K562 (cell line): ENCODE data around the gene SPAG16. TPM values are rescaled to one million over a fixed set of nuclear protein-coding genes. Genes with fewer than 3 reads are reported as not detected.

Source experiments
- ATAC-seq: fragments of 200-7000 bp; cut with Tn5 transposase; 3 replicates; pipeline ENCODE4 v1.9.1; 2020; ENCODE audit warnings: moderate library complexity
- BruUV-seq: library from RNA; stranded (reverse); fragments of 400-500 nt; replicated peaks from 2 replicates; lab custom pipeline; 2021; lab: Mats Ljungman, UMichigan
- CTCF ChIA-PET: fragments of 300-600 bp; formaldehyde crosslinking; extraction: SDS; loops from one replicate; lab custom pipeline; 2021; ENCODE audit warnings: low intra/inter-chr PET ratio; lab: Yijun Ruan, JAX
- POLR2A ChIA-PET: fragments of 300-600, 350-650 bp; sonication (Branson Sonifier 250); formaldehyde crosslinking; extraction: SDS; loops from one replicate; lab custom pipeline; 2021; ENCODE audit warnings: antibody characterized with exemption, inconsistent platforms; lab: Yijun Ruan, JAX
- DNase-seq, 4 experiments: peaks; one replicate each; pipeline versions ENCODE4 v3.0.0 to v3.0.0-alpha.2; 2011 to 2018; ENCODE audit warnings: low spot score in 3 of 4, mixed read lengths in 3 of 4; ENCODE audit errors: extremely low read depth in 1 of 4
- FAIRE-seq: peaks from 2 replicates; lab custom pipeline; 2011; peaks lifted over from hg19 to GRCh38; lab: Jason Lieb, UNC
- H2AFZ ChIP-seq: 2 replicates; pipeline ENCODE4 v1.6.0; 2011; ENCODE audit warnings: low read depth, low read length, control low read depth, inconsistent platforms
- H3K27ac ChIP-seq: fragments of 200-600 bp; 3 replicates; pipeline ENCODE4 v1.8.0; 2011; ENCODE audit warnings: low read depth, mild to moderate bottlenecking, control low read depth, inconsistent platforms, low read length, moderate library complexity, mixed read lengths; ENCODE audit errors: extremely low read depth
- H3K27me3 ChIP-seq, 2 experiments: fragments of 300-600 bp in 1 of 2; 2 replicates in 1 of 2; 3 replicates in 1 of 2; pipeline versions ENCODE4 v1.6.0 to v1.8.0; 2011; ENCODE audit warnings: inconsistent platforms in 2 of 2, low read length in 2 of 2, mild to moderate bottlenecking in 1 of 2, mixed read lengths in 1 of 2, moderate library complexity in 1 of 2; ENCODE audit not compliant: control insufficient read depth in 2 of 2, insufficient read depth in 2 of 2
- H3K36me3 ChIP-seq: fragments of 300-600 bp; 3 replicates; pipeline ENCODE4 v1.8.0; 2011; ENCODE audit warnings: mild to moderate bottlenecking, low read length, inconsistent platforms; ENCODE audit not compliant: control insufficient read depth, insufficient read depth
- H3K4me1 ChIP-seq, 2 experiments: fragments of 200-600 bp in 1 of 2; replicated peaks in 1 of 2; 2 replicates in 1 of 2; 3 replicates in 1 of 2; pipeline versions ENCODE4 v1.5.1 to v1.8.0; 2011; ENCODE audit warnings: inconsistent platforms in 2 of 2, low read length in 2 of 2, mild to moderate bottlenecking in 1 of 2, mixed read lengths in 1 of 2, moderate library complexity in 1 of 2; ENCODE audit not compliant: control insufficient read depth in 2 of 2, insufficient read depth in 2 of 2
- H3K4me2 ChIP-seq: 2 replicates; pipeline ENCODE4 v1.6.1; 2011; ENCODE audit warnings: low read length, control low read depth, inconsistent platforms, mixed read lengths; ENCODE audit not compliant: insufficient read depth
- H3K4me3 ChIP-seq: fragments of 200-600 bp; sonication (generic), shearing (Covaris generic); 2 replicates; pipeline ENCODE4 v1.5.1; 2016; ENCODE audit warnings: control low read depth, inconsistent platforms
- H3K79me2 ChIP-seq: fragments of 200-600 bp; 3 replicates; pipeline ENCODE4 v1.8.0; 2011; ENCODE audit warnings: low read length, inconsistent platforms; ENCODE audit not compliant: control insufficient read depth, insufficient read depth
- H3K9ac ChIP-seq, 2 experiments: 2 replicates each; pipeline versions ENCODE4 v1.6.0 to v1.6.1; 2011; ENCODE audit warnings: low read depth in 2 of 2, low read length in 2 of 2, control low read depth in 1 of 2, inconsistent platforms in 1 of 2, mild to moderate bottlenecking in 1 of 2, mixed read lengths in 1 of 2; ENCODE audit not compliant: insufficient read depth in 1 of 2
- H3K9me1 ChIP-seq: one replicate; pipeline ENCODE4 v1.6.0; 2011; ENCODE audit warnings: inconsistent platforms, mild to moderate bottlenecking, low read length, moderate library complexity; ENCODE audit not compliant: control insufficient read depth, insufficient read depth
- H3K9me3 ChIP-seq: replicated peaks from 2 replicates; pipeline ENCODE4 v1.5.1; 2011; ENCODE audit warnings: low read depth, low read length, inconsistent platforms; ENCODE audit not compliant: control insufficient read depth, insufficient read depth
- H4K20me1 ChIP-seq: replicated peaks from 2 replicates; pipeline ENCODE4 v1.6.1; 2011; ENCODE audit warnings: low read length, inconsistent platforms, mixed read lengths; ENCODE audit not compliant: control insufficient read depth, insufficient read depth
- ATF7 ChIP-seq: fragments of 450-650 bp; IDR thresholded peaks from 2 replicates; pipeline ENCODE4 v1.7.1; 2014; ENCODE audit warnings: mild to moderate bottlenecking, moderate library complexity
- CTCF ChIP-seq, 3 experiments: IDR thresholded peaks in 2 of 3; conservative IDR thresholded peaks in 1 of 3; 2 replicates each; pipeline ENCODE4 v1.5.1; 2011 to 2012; ENCODE audit warnings: low read length in 3 of 3, mild to moderate bottlenecking in 3 of 3, control low read depth in 2 of 3, improper control_type of control experiment in 1 of 3, inconsistent platforms in 1 of 3, low read depth in 1 of 3, mixed read lengths in 1 of 3, moderate library complexity in 1 of 3; ENCODE audit not compliant: insufficient read depth in 2 of 3
- MAFF ChIP-seq: IDR thresholded peaks from 2 replicates; pipeline ENCODE4 v1.6.1; 2012; ENCODE audit warnings: low read length, improper control_type of control experiment
- MAFK ChIP-seq: IDR thresholded peaks from 2 replicates; pipeline ENCODE4 v1.6.1; 2011; ENCODE audit warnings: low read length, improper control_type of control experiment
- NCOA4 ChIP-seq: fragments of 450-650 bp; IDR thresholded peaks from 2 replicates; pipeline ENCODE4 v1.6.1; 2018; ENCODE audit warnings: mild to moderate bottlenecking; ENCODE audit not compliant: partially characterized antibody
- NFATC3 ChIP-seq: fragments of 450-650 bp; IDR thresholded peaks from 2 replicates; pipeline ENCODE4 v1.6.1; 2017; ENCODE audit warnings: mild to moderate bottlenecking
- RCOR1 ChIP-seq, 2 experiments: IDR thresholded peaks; 2 replicates each; pipeline ENCODE4 v1.6.1; 2012; ENCODE audit warnings: low read depth in 2 of 2, low read length in 2 of 2, borderline replicate concordance in 1 of 2, improper control_type of control experiment in 1 of 2
- ZBTB43 ChIP-seq: sonication (generic); formaldehyde crosslinking; IDR thresholded peaks from 2 replicates; pipeline ENCODE4 v1.8.0; 2023; ENCODE audit warnings: mild to moderate bottlenecking, missing genetic modification reagents
- WGBS: fragments of 100-300 bp; shearing (Covaris generic); methylation state at CpG from one replicate; pipeline ENCODE4 v1.1.6; 2016; ENCODE audit warnings: low coverage, mixed read lengths; ENCODE audit not compliant: insufficient coverage; ENCODE audit errors: missing lambda C conversion rate; 5-methylcytosine and 5-hydroxymethylcytosine counted together
- in situ Hi-C: fragments of 300-500 bp; cut with MboI; formaldehyde crosslinking; loops from 4 replicates; pipeline ENCODE4 v1.15.0; 2018; ENCODE audit warnings: inconsistent platforms, mixed read lengths
- intact Hi-C: fragments of 100-400 bp; cut with micrococcal nuclease; formaldehyde crosslinking; loops from 2 replicates; pipeline ENCODE4 v1.14.2; 2022
- polyA plus RNA-seq, 8 experiments: library from polyadenylated mRNA; depleted of rRNA in 4 of 8; stranded (reverse) in 5 of 8; unstranded in 3 of 8; fragments of >200 nt; fragmentation: Nextera tagmentation in 2 of 8; fragmentation: Illumina TruSeq in 1 of 8; extraction: Ambion mirVana in 2 of 8; extraction: Trizol in 1 of 8; gene quantifications; 2 replicates each; pipeline versions ENCODE4 v1.2.1 to v1.2.3, GENCODE V29; 2011 to 2014; ENCODE audit warnings: inconsistent platforms in 1 of 8, missing spikeins in 1 of 8
- total RNA-seq, 7 experiments: library from RNA; depleted of rRNA in 6 of 7; stranded (reverse); fragments of >200 nt in 6 of 7; fragmentation: Illumina TruSeq in 2 of 7; extraction: Trizol in 2 of 7; gene quantifications; 2 replicates each; pipeline versions ENCODE4 v1.2.1 to v1.2.3, GENCODE V29; 2011 to 2021; ENCODE audit warnings: low replicate concordance in 1 of 7

Gene SPAG16
- total and polyA plus RNA-seq, 9 of the 15 experiments (the other 6 are each of a cell fraction or from before 2014, with no cell fraction given): 0.98 to 5.9 (median 3.5) TPM

- Histone ChIP-seq H3K4me1 (no peaks in the 10 kb centered on the region), H2AFZ (no peak overlapping the region), H4K20me1 (no peaks in the 10 kb centered on the region), H3K9me3 (no peaks in the 10 kb centered on the region), H3K9ac (no peak overlapping the region), H3K4me3 (no peak overlapping the region), H3K4me2 (no peak overlapping the region), H3K9me1 (no peaks in the 10 kb centered on the region), H3K36me3 (no peaks in the 10 kb centered on the region), H3K27me3 (no peaks in the 10 kb centered on the region), H3K79me2 (no peaks in the 10 kb centered on the region), H3K27ac (no peak overlapping the region)
- ChIA-PET CTCF (no interaction called here), POLR2A (no interaction called here)
- in situ Hi-C loops (no loop called here), intact Hi-C loops (no loop called here)
- TF ChIP-seq MAFK (peak; percentile 45; the same call in 1 of the 2 replicates), NCOA4 (no peak), MAFF (0 out of 2 replicates have a peak, but pooled peaks have one; percentile 28), RCOR1 (IDR thresholded peaks at IDR 0.05; ENCODE audit: borderline replicate concordance in 1 of 2, low read depth in 2 of 2, low read length in 2 of 2) (no peak), NFATC3 (no peak), CTCF (IDR thresholded peaks at IDR 0.05 in 2 of 3, conservative IDR thresholded peaks at IDR 0.05 in 1 of 3; ENCODE audit: insufficient read depth in 2 of 3, low read depth in 1 of 3, low read length in 3 of 3) (no peak), ZBTB43 (CRISPR knock-in tag) (no peak), ATF7 (no peak)
- BruUV-seq: no TSS peak
- WGBS: 33% methylated on average over 2 of the region's 3 CpGs
- no peak for FAIRE-seq
- no peak for ATAC-seq
- DNase-seq: no peak
Observed at GRCh38 chr2:213792045-213792444, 507.8 kb downstream of the SPAG16 start.
